HG02938 (cell line): ENCODE results near the gene POLD4.
"Not testable (repeated sequence)": the region's sequence is repeated elsewhere in the genome, so short reads cannot be mapped to it uniquely, and the experiment has no call there.

Experiments used
- ATAC-seq: cut with Tn5 transposase; IDR thresholded peaks from one replicate; pipeline ENCODE4 v1.9.1; 2021; ENCODE audit warnings: mild to moderate bottlenecking, moderate library complexity; ENCODE audit not compliant: unreplicated experiment

The POLD4 gene

DNA sequence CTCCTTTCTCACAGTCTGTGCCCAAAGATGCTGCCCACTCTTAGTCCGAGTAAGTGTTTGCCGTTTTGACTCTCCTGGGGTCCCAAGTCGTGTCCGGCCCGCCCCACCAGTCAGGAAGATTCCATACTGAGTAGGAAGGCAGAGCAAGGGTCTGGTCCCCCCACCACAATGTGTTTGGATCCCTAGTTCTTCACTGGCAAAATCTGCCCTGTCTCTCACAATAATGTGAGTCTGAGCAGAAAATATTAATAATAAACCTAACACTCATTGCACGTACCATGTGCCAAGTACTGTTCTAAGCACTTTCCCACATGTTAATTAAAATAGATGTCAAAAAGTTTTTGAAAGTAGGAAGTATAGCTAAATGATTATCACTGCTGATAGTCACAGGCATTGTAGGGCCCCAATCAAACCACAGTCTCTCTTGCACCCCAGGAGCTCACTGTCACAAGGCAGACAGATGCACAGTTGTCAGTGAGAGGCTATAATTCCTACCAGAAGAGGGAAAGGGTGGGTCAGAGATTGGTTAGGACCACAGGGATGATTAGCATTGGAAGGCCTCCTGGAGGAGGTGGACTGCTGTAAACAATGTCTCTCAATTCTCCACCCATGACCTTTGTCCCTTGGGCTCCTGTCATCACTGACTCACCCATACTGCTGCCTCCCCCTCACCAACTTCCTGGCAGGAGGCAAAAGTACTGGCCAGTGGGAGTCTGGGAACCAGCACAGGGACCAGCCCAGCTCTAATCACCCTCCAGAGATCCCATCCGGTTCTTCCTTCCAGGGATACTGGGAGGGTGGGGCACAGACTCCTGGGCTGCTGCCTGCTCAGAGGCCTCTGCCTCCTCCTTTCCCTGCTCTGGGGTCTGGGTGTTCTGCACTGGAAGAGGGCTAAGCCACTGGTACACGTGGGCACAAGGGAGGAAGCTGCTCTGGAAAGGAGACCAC, 1.0 kb upstream of the POLD4 start:
- no peak for ATAC-seq

- ATAC-seq = peak; percentile 2
These were observed 615 bp downstream of the POLD4 start for GRCh38 chr11:67352546-67353316.

DNA sequence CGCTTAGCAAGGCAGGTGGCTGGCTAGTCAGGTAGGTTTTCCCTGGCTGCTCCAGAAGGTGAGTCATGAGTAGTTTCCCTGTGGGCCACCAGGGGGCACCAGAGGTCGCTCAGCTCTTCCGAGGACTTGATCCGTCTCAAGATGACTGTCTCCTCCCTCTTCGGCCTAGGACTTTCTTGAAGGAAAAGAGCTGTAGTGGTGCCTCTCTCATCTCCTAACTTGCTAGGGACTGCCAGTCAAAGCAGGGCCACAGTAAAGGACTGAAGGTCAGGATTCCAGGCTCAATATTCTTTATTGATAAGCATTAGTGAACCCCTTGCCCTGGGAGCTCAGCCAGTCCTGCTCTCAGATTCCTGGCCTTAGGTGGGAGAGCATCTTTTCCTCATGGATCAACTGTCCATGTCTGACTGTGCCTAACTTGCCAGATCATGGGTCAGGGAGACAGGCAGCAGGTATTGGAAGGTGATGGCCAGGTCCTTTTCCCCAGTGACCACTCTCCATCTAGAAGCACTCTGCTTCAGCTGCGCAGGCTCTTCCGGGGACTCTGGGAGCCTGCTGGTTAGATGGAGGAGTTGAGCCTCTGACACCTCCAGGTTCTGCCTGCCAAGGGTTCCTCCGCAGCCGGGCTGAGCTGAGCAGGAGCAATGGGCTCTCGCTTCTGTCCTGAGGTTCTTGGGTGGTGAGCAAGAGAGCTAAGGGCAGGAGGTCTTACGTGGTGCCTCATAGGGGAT, 1.9 kb downstream of the POLD4 start:
- ATAC-seq = no peak

- no peak for ATAC-seq
These were observed 3.3 kb downstream of the POLD4 start for GRCh38 chr11:67349928-67350465.

GRCh38 chr11:67349457-67349856, 3.9 kb downstream of the POLD4 start:
- no peak for ATAC-seq

DNA sequence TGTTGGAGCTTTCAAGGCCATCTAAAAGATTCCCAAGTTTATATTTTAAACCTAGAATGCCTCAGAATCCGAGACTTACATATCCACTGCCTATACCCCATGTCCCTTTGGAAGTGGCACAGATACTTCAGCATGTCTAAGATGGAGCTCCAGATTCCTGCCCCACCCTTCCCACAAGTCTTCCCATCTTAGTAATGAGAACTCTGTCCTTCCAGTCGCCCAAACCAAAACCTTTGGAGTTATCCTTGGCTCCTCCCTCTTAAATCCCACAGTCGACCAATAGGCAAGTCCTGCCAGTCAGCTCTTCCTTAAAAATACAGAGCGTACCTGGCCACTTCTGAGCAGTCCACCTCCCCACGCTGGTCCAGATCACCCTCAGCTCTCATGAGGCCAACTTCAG, 4.3 kb downstream of the POLD4 start:
- no peak for ATAC-seq

DNA sequence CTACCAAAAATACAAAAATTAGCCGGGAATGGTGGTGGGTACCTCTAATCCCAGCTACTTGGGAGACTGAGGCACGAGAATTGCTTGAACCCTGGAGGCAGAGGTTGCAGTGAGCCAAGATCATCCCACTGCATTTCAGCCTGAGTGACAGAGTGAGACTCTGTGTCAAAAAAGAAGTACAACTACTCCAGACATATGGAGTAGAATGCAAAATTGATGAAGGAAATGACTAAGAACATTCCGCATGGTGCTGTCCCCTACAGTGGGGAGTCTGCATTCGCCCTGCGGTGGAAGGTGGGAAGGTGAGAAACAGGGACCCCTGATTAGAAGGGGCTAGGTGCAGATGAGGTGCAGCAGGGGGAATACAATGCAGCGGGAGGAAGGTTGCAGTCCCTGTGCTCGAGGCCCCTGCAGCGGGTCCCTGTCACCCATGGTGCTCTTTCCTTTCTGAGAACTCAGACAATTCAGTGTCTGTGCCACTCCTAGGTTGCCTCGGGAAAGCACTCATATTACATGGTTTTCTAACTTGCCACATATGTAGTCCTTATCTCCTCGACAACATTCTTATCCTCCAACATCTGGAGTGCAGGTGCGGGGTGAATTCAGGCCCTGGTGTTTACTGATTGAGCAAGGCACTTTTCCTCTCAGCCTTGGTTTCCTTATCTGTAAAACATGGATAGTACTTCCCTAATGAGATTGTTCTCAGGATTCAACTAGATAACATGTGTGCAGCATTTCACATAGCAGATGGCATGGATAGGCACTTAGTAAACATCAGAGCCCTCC, 5.2 kb downstream of the POLD4 start:
- ATAC-seq = no peak

- no peak for ATAC-seq
These were observed 7.2 kb downstream of the POLD4 start for GRCh38 chr11:67345920-67346819.

DNA sequence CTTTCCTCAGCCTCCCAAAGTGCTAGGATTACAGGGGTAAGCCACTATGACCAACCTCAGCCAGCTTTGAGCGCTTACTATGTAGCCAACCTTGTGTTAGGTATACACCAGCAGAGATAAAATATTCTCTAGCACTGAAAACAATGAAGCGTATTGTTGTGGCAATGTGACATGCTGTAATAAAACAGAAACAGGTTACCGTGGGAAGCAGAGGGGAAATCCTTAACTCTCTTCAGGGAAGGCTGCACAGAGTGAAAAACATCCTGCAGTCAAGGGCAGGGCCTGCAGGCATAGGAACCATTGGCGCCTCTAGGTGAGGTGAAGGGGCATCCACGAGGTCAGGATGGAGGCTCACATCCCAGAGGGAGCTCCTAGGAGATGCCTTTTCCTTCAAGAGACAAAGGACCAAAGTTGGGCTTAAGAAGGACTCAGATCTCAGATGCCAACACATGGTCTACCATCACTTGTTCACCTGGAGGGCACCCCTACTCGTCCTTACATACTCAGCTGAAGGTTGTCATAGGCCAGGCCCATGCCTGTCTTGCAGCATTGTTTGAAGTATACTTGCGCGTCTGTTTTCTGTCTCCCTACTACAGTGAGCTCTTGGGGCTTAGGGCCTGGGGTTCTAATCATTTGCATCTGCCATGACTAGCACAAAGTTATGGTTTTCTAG, 8.0 kb downstream of the POLD4 start:
- ATAC-seq = no peak

- ATAC-seq = no peak
These were observed 9.1 kb downstream of the POLD4 start for GRCh38 chr11:67344264-67344663.

DNA sequence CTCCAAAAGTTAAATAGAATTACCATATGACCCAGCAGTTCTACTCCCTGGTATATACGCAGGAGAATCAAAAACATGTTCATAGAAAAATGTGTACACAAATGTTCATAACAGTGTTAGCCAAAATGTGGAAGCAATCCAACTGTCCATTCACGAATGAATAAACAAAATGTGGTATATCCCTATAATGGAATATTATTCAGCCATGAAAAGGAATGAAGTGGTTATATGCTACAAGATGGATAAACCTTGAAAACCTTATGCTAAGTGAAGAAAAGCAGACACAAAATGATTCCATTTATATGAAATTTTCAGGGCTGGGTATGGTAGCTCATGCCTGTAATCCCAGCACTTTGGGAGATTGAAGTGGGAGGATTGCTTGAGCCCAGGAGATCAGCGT, 16.1 kb downstream of the POLD4 start:
- no peak for ATAC-seq

- ATAC-seq = no peak
These were observed 21.2 kb downstream of the POLD4 start for GRCh38 chr11:67332081-67332691.

GRCh38 chr11:67323526-67323925, 29.8 kb downstream of the POLD4 start:
- no peak for ATAC-seq

GRCh38 chr11:67322049-67322448, 31.3 kb downstream of the POLD4 start:
- ATAC-seq = no peak

- ATAC-seq = no peak
These were observed 32.0 kb downstream of the POLD4 start for GRCh38 chr11:67321313-67321871.

DNA sequence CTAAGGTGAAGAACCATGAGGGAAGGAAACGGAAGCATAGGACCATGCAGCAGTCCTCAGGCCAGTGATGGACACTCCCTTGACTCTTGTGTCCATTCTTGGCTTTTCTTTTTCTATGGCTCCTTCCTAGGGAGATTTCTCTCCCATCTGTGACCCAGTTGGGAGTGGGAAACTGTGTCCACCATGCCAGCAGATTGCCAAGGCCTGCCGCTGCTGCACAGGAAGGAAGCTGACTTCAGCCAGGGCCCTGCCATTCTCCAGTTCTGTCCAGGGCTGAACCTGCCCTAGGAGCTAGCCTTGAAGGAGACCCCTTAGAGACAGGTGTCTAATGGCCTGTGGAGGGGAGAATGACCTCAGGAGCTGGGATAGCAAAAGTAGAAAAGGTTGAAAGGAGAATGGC, 32.7 kb downstream of the POLD4 start:
- ATAC-seq = no peak

DNA sequence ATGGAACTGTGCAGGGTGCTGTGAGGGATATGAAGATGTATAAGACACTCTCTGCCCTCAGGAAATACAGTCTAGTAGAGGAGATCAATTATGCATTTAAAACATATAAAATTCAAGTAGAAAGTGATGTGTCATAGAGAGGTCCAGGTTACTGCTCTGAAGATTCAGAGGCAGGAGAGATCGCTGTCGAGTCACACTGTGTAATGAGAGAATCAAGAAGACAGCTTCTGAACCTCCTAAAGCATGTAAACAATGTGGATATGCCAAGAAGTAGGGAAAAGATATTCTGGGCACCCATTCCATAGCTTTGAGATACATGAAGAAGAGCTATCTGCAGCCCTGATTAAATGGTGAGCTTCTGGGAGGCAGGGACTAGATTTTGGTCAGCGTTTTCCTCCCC, 33.3 kb downstream of the POLD4 start:
- no peak for ATAC-seq

DNA sequence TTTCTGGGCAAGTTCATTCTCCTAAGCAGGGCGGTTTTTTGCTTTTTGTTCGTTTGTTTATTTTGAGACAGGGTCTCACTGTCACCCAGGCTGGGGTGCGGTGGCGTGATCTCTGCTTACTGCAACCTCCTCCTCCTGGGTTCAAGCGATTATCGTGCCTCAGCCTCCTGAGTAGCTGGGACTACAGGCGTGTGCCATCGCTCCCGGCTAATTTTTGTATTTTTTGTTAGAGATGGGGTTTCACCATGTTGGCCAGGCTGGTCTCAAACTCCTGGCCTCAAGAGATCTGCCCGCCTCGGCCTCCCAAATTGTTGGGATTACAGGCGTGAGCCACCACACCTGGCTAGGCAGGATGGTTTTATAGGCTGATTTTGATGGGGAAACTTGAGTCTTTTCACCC, 34.5 kb downstream of the POLD4 start:
- not testable (repeated sequence) for ATAC-seq
